ENCODE data around the gene DNAAF1. TPM values are rescaled to one million over a fixed set of nuclear protein-coding genes. Genes with fewer than 3 reads are reported as not detected.

Gene DNAAF1
- total RNA-seq, 1 experiment from 2014 or later = not detected

- H3K27me3 ChIP-seq (ENCODE audit: control insufficient read depth, insufficient read depth, low read length) = no peaks in the 10 kb centered on the region
- H3K9me3 ChIP-seq (ENCODE audit: control insufficient read depth, insufficient read depth, low read depth, low read length) = no peaks in the 10 kb centered on the region
- H3K36me3 ChIP-seq (ENCODE audit: control insufficient read depth, insufficient read depth, low read length) = peaks cover 11% of the 10 kb centered on the region; the same call in 1 of the 2 replicates
- POLR2A ChIA-PET = no interaction called here
- BruUV-seq (replicated peaks) = no TSS peak
- CTCF ChIA-PET = no interaction called here
- ATAC-seq (no peak), DNase-seq (ENCODE audit: low read depth, low spot score) (no peak)
- no peak overlapping the region for H3K27ac ChIP-seq (ENCODE audit: low read length)
- in situ Hi-C loops (cut with HindIII; ENCODE audit: low pct_unique_long_range_greater_than_20kb, low sequenced_read_pairs) = no loop called here
- intact Hi-C loops (cut with micrococcal nuclease; ENCODE audit: unreplicated experiment) = no loop called here
- no peaks in the 10 kb centered on the region; the same call in 1 of the 2 replicates for H3K4me1 ChIP-seq (ENCODE audit: control insufficient read depth, insufficient read depth, low read length)
- TF ChIP-seq CTCF (IDR thresholded peaks at IDR 0.05) (no peak), REST (IDR thresholded peaks at IDR 0.05; ENCODE audit: insufficient read depth in 1 of 2, low read depth in 2 of 2, low read length in 1 of 2) (no peak), TCF7L2 (IDR thresholded peaks at IDR 0.05; ENCODE audit: low read depth, low read length) (no peak), POLR2AphosphoS5 (IDR thresholded peaks at IDR 0.05; ENCODE audit: low read depth, low read length) (no peak), SIN3A (IDR thresholded peaks at IDR 0.05; ENCODE audit: borderline replicate concordance, insufficient read depth, low read depth, low read length) (no peak)
- H3K4me3 ChIP-seq (ENCODE audit: low read depth in 2 of 2, low read length in 2 of 2) = no peak overlapping the region
Observed at GRCh38 chr16:84119368-84119767, 25.7 kb upstream of the DNAAF1 start.

GRCh38 chr16:84120023-84120422 is 25.1 kb upstream of the DNAAF1 start:
- TF ChIP-seq POLR2AphosphoS5 (IDR thresholded peaks at IDR 0.05; ENCODE audit: low read depth, low read length) = no peak
- no peak for TF ChIP-seq REST (IDR thresholded peaks at IDR 0.05; ENCODE audit: insufficient read depth in 1 of 2, low read depth in 2 of 2, low read length in 1 of 2)
- no peak for TF ChIP-seq TCF7L2 (IDR thresholded peaks at IDR 0.05; ENCODE audit: low read depth, low read length)
- TF ChIP-seq SIN3A (IDR thresholded peaks at IDR 0.05; ENCODE audit: borderline replicate concordance, insufficient read depth, low read depth, low read length) = no peak
- TF ChIP-seq CTCF (IDR thresholded peaks at IDR 0.05) = no peak
- intact Hi-C loops (cut with micrococcal nuclease; ENCODE audit: unreplicated experiment) (no loop called here), in situ Hi-C loops (cut with HindIII; ENCODE audit: low pct_unique_long_range_greater_than_20kb, low sequenced_read_pairs) (no loop called here)
- Histone ChIP-seq H3K27ac (ENCODE audit: low read length) (no peak overlapping the region), H3K27me3 (ENCODE audit: control insufficient read depth, insufficient read depth, low read length) (no peaks in the 10 kb centered on the region), H3K4me3 (ENCODE audit: low read depth in 2 of 2, low read length in 2 of 2) (no peak overlapping the region), H3K36me3 (ENCODE audit: control insufficient read depth, insufficient read depth, low read length) (peaks cover 11% of the 10 kb centered on the region; the same call in 1 of the 2 replicates), H3K9me3 (ENCODE audit: control insufficient read depth, insufficient read depth, low read depth, low read length) (no peaks in the 10 kb centered on the region), H3K4me1 (ENCODE audit: control insufficient read depth, insufficient read depth, low read length) (no peaks in the 10 kb centered on the region; the same call in 1 of the 2 replicates)
- no TSS peak for BruUV-seq (replicated peaks)
- no peak for ATAC-seq
- ChIA-PET POLR2A (no interaction called here), CTCF (no interaction called here)
- no peak for DNase-seq (ENCODE audit: low read depth, low spot score)
